ENCODE data around the gene PYM1.

- TF ChIP-seq, protein P1, sequence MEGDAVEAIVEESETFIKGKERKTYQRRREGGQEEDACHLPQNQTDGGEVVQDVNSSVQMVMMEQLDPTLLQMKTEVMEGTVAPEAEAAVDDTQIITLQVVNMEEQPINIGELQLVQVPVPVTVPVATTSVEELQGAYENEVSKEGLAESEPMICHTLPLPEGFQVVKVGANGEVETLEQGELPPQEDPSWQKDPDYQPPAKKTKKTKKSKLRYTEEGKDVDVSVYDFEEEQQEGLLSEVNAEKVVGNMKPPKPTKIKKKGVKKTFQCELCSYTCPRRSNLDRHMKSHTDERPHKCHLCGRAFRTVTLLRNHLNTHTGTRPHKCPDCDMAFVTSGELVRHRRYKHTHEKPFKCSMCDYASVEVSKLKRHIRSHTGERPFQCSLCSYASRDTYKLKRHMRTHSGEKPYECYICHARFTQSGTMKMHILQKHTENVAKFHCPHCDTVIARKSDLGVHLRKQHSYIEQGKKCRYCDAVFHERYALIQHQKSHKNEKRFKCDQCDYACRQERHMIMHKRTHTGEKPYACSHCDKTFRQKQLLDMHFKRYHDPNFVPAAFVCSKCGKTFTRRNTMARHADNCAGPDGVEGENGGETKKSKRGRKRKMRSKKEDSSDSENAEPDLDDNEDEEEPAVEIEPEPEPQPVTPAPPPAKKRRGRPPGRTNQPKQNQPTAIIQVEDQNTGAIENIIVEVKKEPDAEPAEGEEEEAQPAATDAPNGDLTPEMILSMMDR (IDR thresholded peaks at IDR 0.05) = no peak
- no peak for TF ChIP-seq POLR2A (IDR thresholded peaks at IDR 0.05)
Observed at GRCh38 chr12:55901881-55902490, 25.7 kb downstream of the PYM1 start.

Measured in thyroid gland (tissue), 4 donors.